Omental fat pad (tissue), 4 donors: ENCODE measurements around the gene SETD5. TPM values are rescaled to one million over a fixed set of nuclear protein-coding genes. Genes with fewer than 3 reads are reported as not detected.
A peak's percentile ranks its signal among the peaks of the same experiment; 100 is the strongest.

ENCODE experiments used
- ATAC-seq: fragments of 150-250 bp; one replicate; pipeline ENCODE4 v1.9.1; 2016; ENCODE audit warnings: mild to moderate bottlenecking, moderate library complexity; ENCODE audit not compliant: low FRiP score
- DNase-seq: peaks from one replicate; pipeline ENCODE4 v3.0.0-alpha.2; 2019; ENCODE audit warnings: low spot score
- CTCF ChIP-seq, 3 donors: fragments of 450-650 bp; IDR thresholded peaks; one replicate each; pipeline ENCODE4 v1.5.1; 2016 to 2017; ENCODE audit warnings: antibody characterized with exemption in 3 of 3, mild to moderate bottlenecking in 3 of 3, moderate library complexity in 2 of 3
- total RNA-seq, 4 donors: library from RNA; depleted of rRNA; stranded (reverse); fragments of >200 nt; gene quantifications; one replicate each; pipeline ENCODE4 v1.1.0, GENCODE V29; 2016

The SETD5 gene
- total RNA-seq, 4 donors from 2014 or later: 86.4 to 120 (median 99.3) TPM

GRCh38 chr3:9416139-9416780 lies 18.8 kb downstream of the SETD5 start:
- no peak for DNase-seq
- ATAC-seq: no peak
- TF ChIP-seq CTCF (IDR thresholded peaks at IDR 0.05): no peak

GRCh38 chr3:9420850-9421549 lies 23.6 kb downstream of the SETD5 start:
- ATAC-seq (no peak), DNase-seq (no peak)
- no peak for TF ChIP-seq CTCF (IDR thresholded peaks at IDR 0.05)

DNA sequence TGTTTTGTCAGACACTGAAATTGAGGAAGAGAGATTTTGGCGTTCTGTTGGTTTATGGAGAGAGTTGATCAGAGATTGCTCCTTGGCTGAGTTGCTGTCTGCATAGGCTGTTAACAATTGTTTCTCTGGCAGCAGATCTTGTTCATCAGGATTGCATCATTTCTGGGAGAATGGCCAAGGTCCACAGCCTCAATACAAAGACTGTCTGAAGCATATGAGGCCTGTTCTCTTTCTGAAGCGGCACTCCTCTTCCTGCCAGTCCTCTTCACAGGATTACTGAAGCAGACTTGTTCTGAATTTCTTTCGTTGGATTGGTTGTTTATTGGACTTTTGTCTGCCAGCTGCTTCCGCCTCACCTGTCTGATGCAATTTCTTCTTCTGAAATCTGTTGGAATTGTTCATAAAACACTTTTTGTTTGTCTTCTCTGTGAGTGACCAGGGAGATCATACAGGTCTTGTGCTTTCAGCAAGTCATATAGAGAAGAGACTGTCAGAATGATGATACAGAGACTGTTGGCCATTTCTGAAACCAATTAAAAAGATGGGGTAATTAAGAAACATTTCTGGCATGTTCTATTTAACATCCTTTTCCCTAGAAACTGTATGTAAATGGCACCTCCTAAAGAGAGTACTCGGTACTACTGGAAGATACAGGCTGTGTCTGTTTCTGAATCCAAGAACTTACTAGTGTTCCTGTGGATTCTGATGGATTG lies 25.5 kb downstream of the SETD5 start:
- peak; percentile 59 for DNase-seq
- no peak for TF ChIP-seq CTCF (IDR thresholded peaks at IDR 0.05)
- ATAC-seq: peak; percentile 95

GRCh38 chr3:9428411-9428810 lies 31.0 kb downstream of the SETD5 start:
- TF ChIP-seq CTCF (IDR thresholded peaks at IDR 0.05): no peak
- ATAC-seq (no peak), DNase-seq (no peak)

GRCh38 chr3:9430733-9431132 lies 33.3 kb downstream of the SETD5 start:
- ATAC-seq (no peak), DNase-seq (no peak)
- no peak for TF ChIP-seq CTCF (IDR thresholded peaks at IDR 0.05)

- no peak for TF ChIP-seq CTCF (IDR thresholded peaks at IDR 0.05)
- no peak for ATAC-seq
Measured at GRCh38 chr3:9433627-9434521, 36.5 kb downstream of the SETD5 start.

More at GRCh38 chr3:9433627-9434521, 36.5 kb downstream of the SETD5 start:
- DNase-seq: no peak
